Measurements from ENCODE around the gene GCNA. TPM values are rescaled to one million over a fixed set of nuclear protein-coding genes. Genes with fewer than 3 reads are reported as not detected.

GCNA gene
- total RNA-seq, 6 experiments from 2014 or later = 0.48 to 1.7 (median 0.82) TPM

GRCh38 chrX:71622032-71622575, 43.9 kb downstream of the GCNA start:
- no peak for DNase-seq
- H3K36me3 Mint-ChIP-seq (ENCODE audit: low read depth) = no peaks in the 10 kb centered on the region
- H3K4me1 Mint-ChIP-seq (ENCODE audit: low read depth) = peaks cover 5% of the 10 kb centered on the region; the same call in 1 of the 2 replicates
- no peak for TF ChIP-seq CTCF (IDR thresholded peaks at IDR 0.05)
- H3K27ac Mint-ChIP-seq = no peak overlapping the region; the same call in 1 of the 2 replicates
- no peaks in the 10 kb centered on the region for H3K9me3 Mint-ChIP-seq
- H3K4me3 Mint-ChIP-seq = no peak overlapping the region
- no peaks in the 10 kb centered on the region; the same call in 1 of the 2 replicates for H3K27me3 Mint-ChIP-seq (ENCODE audit: insufficient read depth)

GRCh38 chrX:71622576-71623450, 44.6 kb downstream of the GCNA start:
- no peak overlapping the region for H3K4me3 Mint-ChIP-seq
- peaks cover 5% of the 10 kb centered on the region; the same call in 1 of the 2 replicates for H3K4me1 Mint-ChIP-seq (ENCODE audit: low read depth)
- no peak overlapping the region for H3K27ac Mint-ChIP-seq
- H3K9me3 Mint-ChIP-seq = no peaks in the 10 kb centered on the region
- H3K36me3 Mint-ChIP-seq (ENCODE audit: low read depth) = no peaks in the 10 kb centered on the region
- DNase-seq = no peak
- H3K27me3 Mint-ChIP-seq (ENCODE audit: insufficient read depth) = no peaks in the 10 kb centered on the region; the same call in 1 of the 2 replicates
- TF ChIP-seq CTCF (IDR thresholded peaks at IDR 0.05) = no peak

- Mint-ChIP-seq H3K9me3 (no peaks in the 10 kb centered on the region), H3K4me1 (ENCODE audit: low read depth) (peaks cover 5% of the 10 kb centered on the region; the same call in 1 of the 2 replicates), H3K4me3 (no peak overlapping the region), H3K27me3 (ENCODE audit: insufficient read depth) (no peaks in the 10 kb centered on the region; the same call in 1 of the 2 replicates), H3K27ac (no peak overlapping the region), H3K36me3 (ENCODE audit: low read depth) (no peaks in the 10 kb centered on the region)
- DNase-seq = no peak
- TF ChIP-seq CTCF (IDR thresholded peaks at IDR 0.05) = no peak
Observed at GRCh38 chrX:71623714-71624113, 45.5 kb downstream of the GCNA start.

DNA sequence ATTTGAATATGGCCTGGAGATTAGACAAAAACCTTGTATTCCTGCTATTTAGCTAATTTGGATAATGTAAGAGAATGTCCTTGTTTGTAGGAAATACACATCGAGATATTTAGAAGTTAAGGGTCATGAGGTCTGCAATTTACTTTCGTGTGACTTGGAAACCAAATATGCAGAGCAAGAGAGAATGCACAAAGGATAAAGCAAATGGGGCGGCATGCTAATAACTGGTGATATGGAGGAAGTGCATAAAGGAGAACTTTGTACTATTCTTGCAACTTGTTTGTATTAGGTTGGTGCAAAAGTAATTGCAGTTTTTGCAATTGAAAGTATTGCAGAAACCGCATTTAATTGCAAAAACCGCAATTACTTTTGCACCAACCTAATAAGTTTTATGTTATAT, 47.2 kb downstream of the GCNA start:
- Mint-ChIP-seq H3K9me3 (no peaks in the 10 kb centered on the region), H3K4me1 (ENCODE audit: low read depth) (peaks cover 5% of the 10 kb centered on the region; the same call in 1 of the 2 replicates), H3K4me3 (no peak overlapping the region), H3K36me3 (ENCODE audit: low read depth) (no peaks in the 10 kb centered on the region), H3K27me3 (ENCODE audit: insufficient read depth) (no peaks in the 10 kb centered on the region; the same call in 1 of the 2 replicates), H3K27ac (no peak overlapping the region)
- no peak for TF ChIP-seq CTCF (IDR thresholded peaks at IDR 0.05)
- DNase-seq = no peak

DNA sequence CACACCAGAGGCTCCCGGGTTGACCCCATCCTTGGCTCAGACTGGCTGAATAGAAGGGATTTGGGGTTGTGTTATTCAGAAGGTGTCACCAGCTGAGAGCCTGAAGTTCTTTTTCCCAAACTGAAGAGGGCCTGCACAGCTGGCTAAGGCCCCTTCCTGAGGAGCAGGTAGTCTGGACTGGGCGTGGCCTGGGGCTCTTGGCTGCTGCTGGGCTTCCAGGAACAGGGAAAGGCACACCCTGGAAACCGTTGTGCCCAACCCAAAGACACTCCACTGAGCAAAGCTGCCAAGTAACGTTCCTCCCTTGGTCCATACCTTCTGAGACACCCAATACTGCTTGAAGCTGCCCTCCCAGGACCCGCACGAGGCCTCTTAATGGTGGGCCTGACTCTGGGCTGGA, 48.3 kb downstream of the GCNA start:
- no peak for TF ChIP-seq CTCF (IDR thresholded peaks at IDR 0.05)

More for the DNA sequence above, 48.3 kb downstream of the GCNA start:
- DNase-seq = no peak
- no peak overlapping the region for H3K4me3 Mint-ChIP-seq
- H3K9me3 Mint-ChIP-seq = no peaks in the 10 kb centered on the region
- H3K27me3 Mint-ChIP-seq (ENCODE audit: insufficient read depth) = no peaks in the 10 kb centered on the region; the same call in 1 of the 2 replicates
- H3K36me3 Mint-ChIP-seq (ENCODE audit: low read depth) = no peaks in the 10 kb centered on the region
- H3K4me1 Mint-ChIP-seq (ENCODE audit: low read depth) = peaks cover 3% of the 10 kb centered on the region; the same call in 1 of the 2 replicates
- no peak overlapping the region for H3K27ac Mint-ChIP-seq

Measured in HFFc6 (cell line).